D721Med (cell line): Measurements from ENCODE around the gene MALSU1.

ENCODE experiments used
- DNase-seq: peaks from one replicate; pipeline ENCODE4 v3.0.0; 2011; ENCODE audit warnings: low spot score; ENCODE audit not compliant: insufficient read length
- FAIRE-seq: peaks from 2 replicates; lab custom pipeline; 2011; peaks lifted over from hg19 to GRCh38; lab: Jason Lieb, UNC
- CTCF ChIP-seq: IDR thresholded peaks from 2 replicates; pipeline ENCODE4 v1.5.1; 2012; ENCODE audit warnings: mild to moderate bottlenecking, control low read depth; ENCODE audit not compliant: insufficient read depth; ENCODE audit errors: missing control alignments

MALSU1 gene

GRCh38 chr7:23315366-23315765, 16.2 kb downstream of the MALSU1 start:
- TF ChIP-seq CTCF: no peak
- DNase-seq (no peak), FAIRE-seq (no peak)

GRCh38 chr7:23331132-23331531, 32.0 kb downstream of the MALSU1 start:
- no peak for TF ChIP-seq CTCF
- FAIRE-seq (no peak), DNase-seq (no peak)

- TF ChIP-seq CTCF: no peak
- DNase-seq (no peak), FAIRE-seq (no peak)
These were observed 33.1 kb downstream of the MALSU1 start for GRCh38 chr7:23332193-23332592.

- no peak for TF ChIP-seq CTCF
- FAIRE-seq (no peak), DNase-seq (no peak)
These were observed 33.9 kb downstream of the MALSU1 start for GRCh38 chr7:23332910-23333612.

GRCh38 chr7:23333671-23334246, 34.6 kb downstream of the MALSU1 start:
- FAIRE-seq: no peak
- no peak for TF ChIP-seq CTCF
- no peak for DNase-seq

- TF ChIP-seq CTCF: no peak
- DNase-seq: no peak
- FAIRE-seq: no peak
These were observed 35.4 kb downstream of the MALSU1 start for GRCh38 chr7:23334482-23335056.

GRCh38 chr7:23335136-23335535, 36.0 kb downstream of the MALSU1 start:
- TF ChIP-seq CTCF: no peak
- DNase-seq: no peak
- FAIRE-seq: no peak
